ENCODE measurements around the gene AMPD3.

The AMPD3 gene

GRCh38 chr11:10528121-10528520 is 73.1 kb downstream of the AMPD3 start:
- in situ Hi-C loops (cut with HindIII; ENCODE audit: low sequenced_read_pairs): no loop called here

- in situ Hi-C loops (cut with HindIII; ENCODE audit: low sequenced_read_pairs): no loop called here
Observed at GRCh38 chr11:10529279-10529678, 74.2 kb downstream of the AMPD3 start.

GRCh38 chr11:10532526-10532925 is 77.5 kb downstream of the AMPD3 start:
- in situ Hi-C loops (cut with HindIII; ENCODE audit: low sequenced_read_pairs): no loop called here

- in situ Hi-C loops (cut with HindIII; ENCODE audit: low sequenced_read_pairs): no loop called here
Observed at GRCh38 chr11:10533323-10533722, 78.3 kb downstream of the AMPD3 start.

- in situ Hi-C loops (cut with HindIII; ENCODE audit: low sequenced_read_pairs): no loop called here
Observed at GRCh38 chr11:10534316-10534715, 79.3 kb downstream of the AMPD3 start.

- in situ Hi-C loops (cut with HindIII; ENCODE audit: low sequenced_read_pairs): no loop called here
Observed at GRCh38 chr11:10537600-10537999, 82.5 kb downstream of the AMPD3 start.

- in situ Hi-C loops (cut with HindIII; ENCODE audit: low sequenced_read_pairs): no loop called here
Observed at GRCh38 chr11:10538924-10539323, 83.9 kb downstream of the AMPD3 start.

GRCh38 chr11:10539339-10539738 is 84.3 kb downstream of the AMPD3 start:
- in situ Hi-C loops (cut with HindIII; ENCODE audit: low sequenced_read_pairs): no loop called here

GRCh38 chr11:10540546-10540914 is 85.5 kb downstream of the AMPD3 start:
- in situ Hi-C loops (cut with HindIII; ENCODE audit: low sequenced_read_pairs): no loop called here

- in situ Hi-C loops (cut with HindIII; ENCODE audit: low sequenced_read_pairs): no loop called here
Observed at GRCh38 chr11:10540915-10541560, 86.0 kb downstream of the AMPD3 start, which contains the start of gene RNF141. Gene RNF141, minus strand, starts transcription at chr11:10541187. Its CDS starts 7,029 bp downstream, at chr11:10534158.

GRCh38 chr11:10541561-10541930 is 86.5 kb downstream of the AMPD3 start:
- in situ Hi-C loops (cut with HindIII; ENCODE audit: low sequenced_read_pairs): no loop called here

- in situ Hi-C loops (cut with HindIII; ENCODE audit: low sequenced_read_pairs): no loop called here
Observed at GRCh38 chr11:10542776-10543175, 87.7 kb downstream of the AMPD3 start.

GRCh38 chr11:10543782-10544181 is 88.7 kb downstream of the AMPD3 start:
- in situ Hi-C loops (cut with HindIII; ENCODE audit: low sequenced_read_pairs): no loop called here

- in situ Hi-C loops (cut with HindIII; ENCODE audit: low sequenced_read_pairs): no loop called here
Observed at GRCh38 chr11:10544491-10545465, 89.7 kb downstream of the AMPD3 start.

- in situ Hi-C loops (cut with HindIII; ENCODE audit: low sequenced_read_pairs): no loop called here
Observed at GRCh38 chr11:10550503-10551289, 95.6 kb downstream of the AMPD3 start.

GRCh38 chr11:10551290-10551592 is 96.2 kb downstream of the AMPD3 start:
- in situ Hi-C loops (cut with HindIII; ENCODE audit: low sequenced_read_pairs): no loop called here

GRCh38 chr11:10551845-10552352 is 96.8 kb downstream of the AMPD3 start:
- in situ Hi-C loops (cut with HindIII; ENCODE audit: low sequenced_read_pairs): no loop called here

GRCh38 chr11:10556590-10556989 is 101.5 kb downstream of the AMPD3 start:
- in situ Hi-C loops (cut with HindIII; ENCODE audit: low sequenced_read_pairs): no loop called here

Measured in DLD1 (cell line).